Skeletal muscle satellite cell (primary cell): Measurements from ENCODE around the gene GPR37. TPM values are rescaled to one million over a fixed set of nuclear protein-coding genes. Genes with fewer than 3 reads are reported as not detected.

Experiments
- H3K27me3 ChIP-seq: 2 replicates; pipeline ENCODE4 v1.7.0; 2013; ENCODE audit warnings: low read length; ENCODE audit not compliant: control insufficient read depth, insufficient read depth
- H3K36me3 ChIP-seq: 2 replicates; pipeline ENCODE4 v1.7.0; 2013; ENCODE audit warnings: mild to moderate bottlenecking, control low read depth, low read length; ENCODE audit not compliant: insufficient read depth
- H3K4me1 ChIP-seq: 2 replicates; pipeline ENCODE4 v1.7.0; 2013; ENCODE audit warnings: low read length; ENCODE audit not compliant: control insufficient read depth, insufficient read depth
- H3K4me2 ChIP-seq: 2 replicates; pipeline ENCODE4 v1.7.0; 2013; ENCODE audit warnings: mild to moderate bottlenecking, low read length
- H3K4me3 ChIP-seq: 2 replicates; pipeline ENCODE4 v1.7.0; 2013; ENCODE audit warnings: low read length
- H3K9ac ChIP-seq: 2 replicates; pipeline ENCODE4 v1.7.0; 2013; ENCODE audit warnings: mild to moderate bottlenecking, low read depth, low read length, moderate library complexity
- H3K9me3 ChIP-seq: replicated peaks from 2 replicates; pipeline ENCODE4 v1.7.0; 2013; ENCODE audit warnings: mild to moderate bottlenecking, control low read depth, low read length
- total RNA-seq: library from RNA; depleted of rRNA; stranded (reverse); fragments of >200 nt; gene quantifications from 2 replicates; pipeline ENCODE4 v1.2.3, GENCODE V29; 2012; rRNA removed

Gene GPR37
- total RNA-seq: 0.25 and 0.44 TPM in 2 replicates

- H3K9me3 ChIP-seq: no peaks in the 10 kb centered on the region
- peak within 1 kb of the TSS; percentile 83 for H3K4me2 ChIP-seq
- no peaks in the 10 kb centered on the region for H3K36me3 ChIP-seq
- peak within 1 kb of the TSS; percentile 74 for H3K4me3 ChIP-seq
- peaks cover 13% of the 10 kb centered on the region for H3K4me1 ChIP-seq
- H3K9ac ChIP-seq: peak within 1 kb of the TSS; percentile 43
- peaks cover 33% of the 10 kb centered on the region for H3K27me3 ChIP-seq
Observed at GRCh38 chr7:124765401-124766352, at the start of gene GPR37. GPR37 (minus strand) TSS chr7:124765792; CDS start chr7:124764976, 816 bp downstream.

GRCh38 chr7:124813994-124814798, 48.6 kb upstream of the GPR37 start:
- Histone ChIP-seq H3K4me2 (no peak overlapping the region), H3K9me3 (no peaks in the 10 kb centered on the region), H3K4me1 (no peaks in the 10 kb centered on the region), H3K27me3 (no peaks in the 10 kb centered on the region), H3K4me3 (no peak overlapping the region), H3K9ac (no peak overlapping the region), H3K36me3 (no peaks in the 10 kb centered on the region)

GRCh38 chr7:124812764-124813163, 47.2 kb upstream of the GPR37 start:
- Histone ChIP-seq H3K9me3 (no peaks in the 10 kb centered on the region), H3K4me3 (no peak overlapping the region), H3K4me2 (no peak overlapping the region), H3K9ac (no peak overlapping the region), H3K27me3 (no peaks in the 10 kb centered on the region), H3K4me1 (no peaks in the 10 kb centered on the region), H3K36me3 (no peaks in the 10 kb centered on the region)

- no peak overlapping the region for H3K4me3 ChIP-seq
- no peak overlapping the region for H3K9ac ChIP-seq
- no peaks in the 10 kb centered on the region for H3K27me3 ChIP-seq
- H3K9me3 ChIP-seq: no peaks in the 10 kb centered on the region
- H3K4me2 ChIP-seq: no peak overlapping the region
- no peaks in the 10 kb centered on the region for H3K4me1 ChIP-seq
- no peaks in the 10 kb centered on the region for H3K36me3 ChIP-seq
Observed at GRCh38 chr7:124811341-124811740, 45.7 kb upstream of the GPR37 start.

- Histone ChIP-seq H3K4me3 (no peak overlapping the region), H3K27me3 (no peaks in the 10 kb centered on the region), H3K4me2 (no peak overlapping the region), H3K4me1 (no peaks in the 10 kb centered on the region), H3K9ac (no peak overlapping the region), H3K9me3 (no peaks in the 10 kb centered on the region), H3K36me3 (no peaks in the 10 kb centered on the region)
Observed at GRCh38 chr7:124810605-124811004, 45.0 kb upstream of the GPR37 start.

GRCh38 chr7:124808206-124808605, 42.6 kb upstream of the GPR37 start:
- H3K9ac ChIP-seq: no peak overlapping the region
- H3K27me3 ChIP-seq: no peaks in the 10 kb centered on the region
- H3K9me3 ChIP-seq: no peaks in the 10 kb centered on the region
- H3K4me1 ChIP-seq: no peaks in the 10 kb centered on the region
- H3K36me3 ChIP-seq: no peaks in the 10 kb centered on the region
- H3K4me3 ChIP-seq: no peak overlapping the region
- H3K4me2 ChIP-seq: no peak overlapping the region

GRCh38 chr7:124801330-124801895, 35.8 kb upstream of the GPR37 start:
- Histone ChIP-seq H3K4me1 (no peaks in the 10 kb centered on the region), H3K36me3 (no peaks in the 10 kb centered on the region), H3K9me3 (no peaks in the 10 kb centered on the region), H3K9ac (no peak overlapping the region), H3K27me3 (no peaks in the 10 kb centered on the region), H3K4me3 (no peak overlapping the region), H3K4me2 (no peak overlapping the region)

- no peaks in the 10 kb centered on the region for H3K9me3 ChIP-seq
- no peak overlapping the region for H3K4me2 ChIP-seq
- H3K36me3 ChIP-seq: no peaks in the 10 kb centered on the region
- no peak overlapping the region for H3K9ac ChIP-seq
- H3K4me3 ChIP-seq: no peak overlapping the region
- H3K27me3 ChIP-seq: no peaks in the 10 kb centered on the region
- no peaks in the 10 kb centered on the region for H3K4me1 ChIP-seq
Observed at GRCh38 chr7:124800386-124800785, 34.8 kb upstream of the GPR37 start.

GRCh38 chr7:124799448-124799847, 33.9 kb upstream of the GPR37 start:
- Histone ChIP-seq H3K36me3 (no peaks in the 10 kb centered on the region), H3K9ac (no peak overlapping the region), H3K4me3 (no peak overlapping the region), H3K9me3 (no peaks in the 10 kb centered on the region), H3K4me1 (no peaks in the 10 kb centered on the region), H3K4me2 (no peak overlapping the region), H3K27me3 (no peaks in the 10 kb centered on the region)

GRCh38 chr7:124796771-124797170, 31.2 kb upstream of the GPR37 start:
- H3K36me3 ChIP-seq: no peaks in the 10 kb centered on the region
- no peak overlapping the region for H3K4me2 ChIP-seq
- H3K4me1 ChIP-seq: no peaks in the 10 kb centered on the region
- no peaks in the 10 kb centered on the region for H3K9me3 ChIP-seq
- peaks cover 6% of the 10 kb centered on the region for H3K27me3 ChIP-seq
- H3K4me3 ChIP-seq: no peak overlapping the region
- no peak overlapping the region for H3K9ac ChIP-seq

- H3K4me3 ChIP-seq: no peak overlapping the region
- no peak overlapping the region for H3K9ac ChIP-seq
- H3K9me3 ChIP-seq: no peaks in the 10 kb centered on the region
- H3K36me3 ChIP-seq: no peaks in the 10 kb centered on the region
- no peak overlapping the region for H3K4me2 ChIP-seq
- H3K27me3 ChIP-seq: peaks cover 8% of the 10 kb centered on the region
- no peaks in the 10 kb centered on the region for H3K4me1 ChIP-seq
Observed at GRCh38 chr7:124792696-124793095, 27.1 kb upstream of the GPR37 start.
